Measurements from ENCODE around the gene SRRT.
"Not testable (repeated sequence)": the region's sequence is repeated elsewhere in the genome, so short reads cannot be mapped to it uniquely, and the experiment has no call there.

The SRRT gene

GRCh38 chr7:100893910-100894721 lies 19.2 kb downstream of the SRRT start:
- Mint-ChIP-seq H3K4me3 (peak overlapping the region; percentile 54 to 59), H3K9me3 (no peaks in the 10 kb centered on the region), H3K27me3 (peaks cover 84% of the 10 kb centered on the region), H3K4me1 (peaks cover 40% of the 10 kb centered on the region), H3K27ac (no peak overlapping the region)
- no peak for ATAC-seq
- DNase-seq, result no peak

- Mint-ChIP-seq H3K27me3 (peaks cover 83% of the 10 kb centered on the region), H3K4me1 (peaks cover 36% of the 10 kb centered on the region), H3K4me3 (peak overlapping the region; percentile 58), H3K9me3 (no peaks in the 10 kb centered on the region), H3K27ac (no peak overlapping the region)
- ATAC-seq (peak; percentile 19), DNase-seq (peak; percentile 66 to 74)
Measured at GRCh38 chr7:100894860-100895700, 20.2 kb downstream of the SRRT start.

GRCh38 chr7:100895701-100895955 lies 20.7 kb downstream of the SRRT start, which contains the start of gene ACHE:
Gene ACHE (minus strand): TSS chr7:100895888. CDS start chr7:100894232, 1,656 bp downstream.
- peaks cover 31% of the 10 kb centered on the region for H3K4me1 Mint-ChIP-seq
- no peaks in the 10 kb centered on the region for H3K9me3 Mint-ChIP-seq
- DNase-seq, result no peak
- peak within 1 kb of the TSS in 1 of 2 donors; percentile 29 for H3K27ac Mint-ChIP-seq
- peak; percentile 47 for ATAC-seq
- peak within 1 kb of the TSS; percentile 74 to 77 for H3K4me3 Mint-ChIP-seq
- H3K27me3 Mint-ChIP-seq, result peaks cover 78% of the 10 kb centered on the region

GRCh38 chr7:100895956-100896731 lies 21.2 kb downstream of the SRRT start:
- no peaks in the 10 kb centered on the region for H3K9me3 Mint-ChIP-seq
- peak overlapping the region in 1 of 2 donors; percentile 29 for H3K27ac Mint-ChIP-seq
- ATAC-seq (peak; percentile 40), DNase-seq (peak in 1 of 2 donors; percentile 45)
- H3K4me1 Mint-ChIP-seq, result peaks cover 25% of the 10 kb centered on the region
- H3K27me3 Mint-ChIP-seq, result peaks cover 78% of the 10 kb centered on the region
- H3K4me3 Mint-ChIP-seq, result peak overlapping the region; percentile 74 to 77

- DNase-seq (peak in 1 of 2 donors; percentile 53), ATAC-seq (peak; percentile 38)
- Mint-ChIP-seq H3K4me3 (peak overlapping the region; percentile 53 to 77), H3K27ac (no peak overlapping the region), H3K4me1 (peaks cover 20% of the 10 kb centered on the region), H3K27me3 (peaks cover 72% of the 10 kb centered on the region), H3K9me3 (no peaks in the 10 kb centered on the region)
Measured at GRCh38 chr7:100896732-100897608, 22.1 kb downstream of the SRRT start.

GRCh38 chr7:100897772-100898454 lies 23.0 kb downstream of the SRRT start:
- H3K4me1 Mint-ChIP-seq, result peaks cover 20% of the 10 kb centered on the region
- DNase-seq (no peak), ATAC-seq (no peak)
- no peaks in the 10 kb centered on the region for H3K9me3 Mint-ChIP-seq
- peaks cover 63% of the 10 kb centered on the region for H3K27me3 Mint-ChIP-seq
- no peak overlapping the region for H3K27ac Mint-ChIP-seq
- no peak overlapping the region for H3K4me3 Mint-ChIP-seq

- Mint-ChIP-seq H3K4me3 (no peak overlapping the region), H3K27ac (no peak overlapping the region), H3K27me3 (peaks cover 48% of the 10 kb centered on the region), H3K9me3 (no peaks in the 10 kb centered on the region), H3K4me1 (peaks cover 20% of the 10 kb centered on the region)
- ATAC-seq (no peak), DNase-seq (no peak)
Measured at GRCh38 chr7:100899432-100899831, 24.5 kb downstream of the SRRT start.

- DNase-seq (no peak), ATAC-seq (no peak)
- peaks cover 34% of the 10 kb centered on the region for H3K27me3 Mint-ChIP-seq
- peaks cover 10% of the 10 kb centered on the region for H3K4me1 Mint-ChIP-seq
- no peaks in the 10 kb centered on the region for H3K9me3 Mint-ChIP-seq
- no peak overlapping the region for H3K4me3 Mint-ChIP-seq
- H3K27ac Mint-ChIP-seq, result no peak overlapping the region
Measured at GRCh38 chr7:100900978-100901377, 26.1 kb downstream of the SRRT start.

GRCh38 chr7:100901921-100902332 lies 27.0 kb downstream of the SRRT start:
- H3K27me3 Mint-ChIP-seq, result peaks cover 26% of the 10 kb centered on the region
- no peak overlapping the region for H3K27ac Mint-ChIP-seq
- DNase-seq (no peak), ATAC-seq (no peak)
- peaks cover 4% of the 10 kb centered on the region for H3K4me1 Mint-ChIP-seq
- no peaks in the 10 kb centered on the region for H3K9me3 Mint-ChIP-seq
- no peak overlapping the region for H3K4me3 Mint-ChIP-seq

- no peak overlapping the region for H3K4me3 Mint-ChIP-seq
- no peak for ATAC-seq
- H3K9me3 Mint-ChIP-seq, result no peaks in the 10 kb centered on the region
- H3K4me1 Mint-ChIP-seq, result no peaks in the 10 kb centered on the region
- no peak overlapping the region for H3K27ac Mint-ChIP-seq
- peaks cover 19% of the 10 kb centered on the region for H3K27me3 Mint-ChIP-seq
- DNase-seq, result no peak
Measured at GRCh38 chr7:100902638-100903037, 27.7 kb downstream of the SRRT start.

- H3K9me3 Mint-ChIP-seq, result no peaks in the 10 kb centered on the region
- H3K4me3 Mint-ChIP-seq, result no peak overlapping the region
- peaks cover 14% of the 10 kb centered on the region for H3K27me3 Mint-ChIP-seq
- DNase-seq (no peak), ATAC-seq (no peak)
- no peaks in the 10 kb centered on the region for H3K4me1 Mint-ChIP-seq
- H3K27ac Mint-ChIP-seq, result no peak overlapping the region
Measured at GRCh38 chr7:100908512-100908911, 33.6 kb downstream of the SRRT start.

- not testable (repeated sequence) for H3K9me3 Mint-ChIP-seq, H3K4me1 Mint-ChIP-seq, ATAC-seq, DNase-seq, H3K4me3 Mint-ChIP-seq, H3K27ac Mint-ChIP-seq
- H3K27me3 Mint-ChIP-seq, result peaks cover 21% of the 10 kb centered on the region
Measured at GRCh38 chr7:100910443-100910842, 35.5 kb downstream of the SRRT start.

- peak overlapping the region in 1 of 2 donors; percentile 27 for H3K27ac Mint-ChIP-seq
Measured at GRCh38 chr7:100911484-100911883, 36.6 kb downstream of the SRRT start.

GRCh38 chr7:100914208-100914878 lies 39.4 kb downstream of the SRRT start:
- Mint-ChIP-seq H3K27ac (no peak overlapping the region), H3K9me3 (no peaks in the 10 kb centered on the region), H3K27me3 (peaks cover 21% of the 10 kb centered on the region), H3K4me3 (no peak overlapping the region), H3K4me1 (no peaks in the 10 kb centered on the region)
- ATAC-seq (no peak), DNase-seq (no peak)

More at GRCh38 chr7:100911484-100911883, 36.6 kb downstream of the SRRT start:
- no peak for DNase-seq
- H3K9me3 Mint-ChIP-seq, result no peaks in the 10 kb centered on the region
- peaks cover 21% of the 10 kb centered on the region for H3K27me3 Mint-ChIP-seq
- no peak overlapping the region for H3K4me3 Mint-ChIP-seq
- no peak for ATAC-seq
- no peaks in the 10 kb centered on the region for H3K4me1 Mint-ChIP-seq
